Keratinocyte (primary cell): ENCODE measurements around the gene HOXC11. TPM values are rescaled to one million over a fixed set of nuclear protein-coding genes. Genes with fewer than 3 reads are reported as not detected.

Experiments used
- DNase-seq: peaks from one replicate; pipeline ENCODE4 v3.0.0-alpha.2; 2011; ENCODE audit warnings: low read depth, missing footprints, low spot score
- FAIRE-seq: peaks from 2 replicates; lab custom pipeline; 2011; peaks lifted over from hg19 to GRCh38; lab: Jason Lieb, UNC
- H2AFZ ChIP-seq: 2 replicates; pipeline ENCODE4 v1.6.0; 2012; ENCODE audit warnings: low read length, control low read depth, inconsistent platforms; ENCODE audit not compliant: control insufficient read depth
- H3K27ac ChIP-seq: 2 replicates; pipeline ENCODE4 v1.5.1; 2011; ENCODE audit warnings: low read length; ENCODE audit not compliant: control insufficient read depth, insufficient read depth
- H3K27me3 ChIP-seq: 3 replicates; pipeline ENCODE4 v1.6.0; 2011; ENCODE audit warnings: low read length; ENCODE audit not compliant: control insufficient read depth, insufficient read depth; ENCODE audit errors: extremely low read depth
- H3K36me3 ChIP-seq, 2 experiments: 2 replicates in 1 of 2; 3 replicates in 1 of 2; pipeline ENCODE4 v1.5.1; 2011; ENCODE audit warnings: low read length in 2 of 2, mild to moderate bottlenecking in 1 of 2; ENCODE audit not compliant: control insufficient read depth in 2 of 2, insufficient read depth in 2 of 2; ENCODE audit errors: extremely low read depth in 1 of 2
- H3K4me1 ChIP-seq: 3 replicates; pipeline ENCODE4 v1.5.1; 2011; ENCODE audit warnings: low read length; ENCODE audit not compliant: control insufficient read depth, insufficient read depth; ENCODE audit errors: extremely low read depth
- H3K4me2 ChIP-seq: 3 replicates; pipeline ENCODE4 v1.6.0; 2011; ENCODE audit warnings: low read depth, low read length; ENCODE audit not compliant: control insufficient read depth, insufficient read depth; ENCODE audit errors: extremely low read depth
- H3K4me3 ChIP-seq, 3 experiments: fragments of 200-600 bp in 1 of 3; sonication (generic) in 1 of 3; 2 replicates in 2 of 3; 3 replicates in 1 of 3; pipeline ENCODE4 v1.5.1; 2011 to 2016; ENCODE audit warnings: low read length in 3 of 3, mild to moderate bottlenecking in 3 of 3, control low read depth in 2 of 3, inconsistent platforms in 1 of 3, low read depth in 1 of 3, mixed read lengths in 1 of 3, mixed run types in 1 of 3, moderate library complexity in 1 of 3; ENCODE audit not compliant: control insufficient read depth in 2 of 3, insufficient read depth in 2 of 3; ENCODE audit errors: extremely low read depth in 1 of 3
- H3K79me2 ChIP-seq: 2 replicates; pipeline ENCODE4 v1.6.0; 2012; ENCODE audit warnings: low read length; ENCODE audit not compliant: control insufficient read depth, insufficient read depth
- H3K9ac ChIP-seq: 3 replicates; pipeline ENCODE4 v1.6.0; 2011; ENCODE audit warnings: low read length; ENCODE audit not compliant: control insufficient read depth, insufficient read depth; ENCODE audit errors: extremely low read depth
- H3K9me1 ChIP-seq: 3 replicates; pipeline ENCODE4 v1.6.0; 2011; ENCODE audit warnings: low read length; ENCODE audit not compliant: control insufficient read depth, insufficient read depth; ENCODE audit errors: extremely low read depth
- H3K9me3 ChIP-seq: 2 replicates; pipeline ENCODE4 v1.5.1; 2012; ENCODE audit warnings: low read depth, low read length; ENCODE audit not compliant: control insufficient read depth
- H4K20me1 ChIP-seq: 3 replicates; pipeline ENCODE4 v1.6.0; 2011; ENCODE audit warnings: low read length; ENCODE audit not compliant: control insufficient read depth, insufficient read depth; ENCODE audit errors: extremely low read depth
- CTCF ChIP-seq, 3 experiments: IDR thresholded peaks in 1 of 3; conservative IDR thresholded peaks in 1 of 3; optimal IDR thresholded peaks in 1 of 3; 2 replicates in 2 of 3; 3 replicates in 1 of 3; pipeline versions ENCODE3 to v1.5.1; 2011; ENCODE audit warnings: low read length in 3 of 3, mild to moderate bottlenecking in 3 of 3, moderate library complexity in 2 of 3, control low read depth in 1 of 3, inconsistent platforms in 1 of 3; ENCODE audit not compliant: insufficient read depth in 2 of 3; ENCODE audit errors: extremely low read depth in 1 of 3
- EZH2 ChIP-seq: IDR thresholded peaks from one replicate; pipeline ENCODE4 v1.6.1; 2012; ENCODE audit warnings: inconsistent platforms, mild to moderate bottlenecking, low read length, moderate library complexity
- dilution Hi-C: fragments of 300-500 bp; cut with MboI; formaldehyde crosslinking; loops from one replicate; pipeline ENCODE4 v1.7.0; 2020; ENCODE audit warnings: low sequenced_read_pairs; ENCODE audit not compliant: extremely low pct_ligation_motif_present
- polyA plus RNA-seq, 5 experiments: library from polyadenylated mRNA; depleted of rRNA in 3 of 5; stranded (reverse) in 3 of 5; stranded (forward) in 1 of 5; unstranded in 1 of 5; fragments of >200 nt; gene quantifications; 1 replicate in 1 of 5; 2 replicates in 3 of 5; 3 replicates in 1 of 5; pipeline versions ENCODE4 v1.2.1 to v1.2.3, GENCODE V29; 2011 to 2012; ENCODE audit warnings: missing spikeins in 2 of 5, low read depth in 1 of 5, low replicate concordance in 1 of 5

The HOXC11 gene
- polyA plus RNA-seq, 1 donor (not counting 4 experiments of a cell fraction or from before 2014, with no cell fraction given) = 1.6 TPM

- TF ChIP-seq EZH2 (no peak), CTCF (optimal IDR thresholded peaks at IDR 0.05 in 1 of 3, IDR thresholded peaks at IDR 0.05 in 1 of 3, conservative IDR thresholded peaks at IDR 0.05 in 1 of 3; ENCODE audit: extremely low read depth in 1 of 3, insufficient read depth in 2 of 3, low read length in 3 of 3) (no peak)
- no peaks in the 10 kb centered on the region for H3K9me3 ChIP-seq
- peaks cover 3% of the 10 kb centered on the region for H3K4me1 ChIP-seq
- H3K36me3 ChIP-seq = peaks cover 0 to 2% of the 10 kb centered on the region in 2 experiments
- H3K79me2 ChIP-seq = no peaks in the 10 kb centered on the region
- no peak overlapping the region for H3K4me2 ChIP-seq
- peaks cover 8% of the 10 kb centered on the region for H3K27me3 ChIP-seq
- no peaks in the 10 kb centered on the region for H4K20me1 ChIP-seq
- no peaks in the 10 kb centered on the region for H3K9me1 ChIP-seq
- FAIRE-seq = no peak
- dilution Hi-C loops = no loop called here
- H2AFZ ChIP-seq = no peak overlapping the region
- H3K4me3 ChIP-seq = no peak overlapping the region
- H3K9ac ChIP-seq = no peak overlapping the region
- no peak overlapping the region for H3K27ac ChIP-seq
- no peak for DNase-seq
Observed at GRCh38 chr12:53966385-53967133, 6.4 kb upstream of the HOXC11 start.

- Histone ChIP-seq H3K4me3 (peak overlapping the region in 2 of 3 experiments; percentile 30 to 63), H3K27ac (no peak overlapping the region), H3K27me3 (peaks cover 5% of the 10 kb centered on the region), H3K9me3 (no peaks in the 10 kb centered on the region), H3K79me2 (no peaks in the 10 kb centered on the region), H3K4me2 (peak overlapping the region; percentile 69), H3K9me1 (no peaks in the 10 kb centered on the region), H3K9ac (no peak overlapping the region), H2AFZ (no peak overlapping the region), H4K20me1 (no peaks in the 10 kb centered on the region), H3K36me3 (peaks cover 0 to 2% of the 10 kb centered on the region in 2 experiments), H3K4me1 (peaks cover 11% of the 10 kb centered on the region)
- FAIRE-seq (no peak), DNase-seq (no peak)
- TF ChIP-seq EZH2 (no peak), CTCF (optimal IDR thresholded peaks at IDR 0.05 in 1 of 3, IDR thresholded peaks at IDR 0.05 in 1 of 3, conservative IDR thresholded peaks at IDR 0.05 in 1 of 3; ENCODE audit: extremely low read depth in 1 of 3, insufficient read depth in 2 of 3, low read length in 3 of 3) (no peak)
- dilution Hi-C loops = no loop called here
Observed at GRCh38 chr12:53967421-53967925, 5.5 kb upstream of the HOXC11 start.
